ENCODE data around the gene SHKBP1. TPM values are rescaled to one million over a fixed set of nuclear protein-coding genes. Genes with fewer than 3 reads are reported as not detected.

Gene SHKBP1, protein sequence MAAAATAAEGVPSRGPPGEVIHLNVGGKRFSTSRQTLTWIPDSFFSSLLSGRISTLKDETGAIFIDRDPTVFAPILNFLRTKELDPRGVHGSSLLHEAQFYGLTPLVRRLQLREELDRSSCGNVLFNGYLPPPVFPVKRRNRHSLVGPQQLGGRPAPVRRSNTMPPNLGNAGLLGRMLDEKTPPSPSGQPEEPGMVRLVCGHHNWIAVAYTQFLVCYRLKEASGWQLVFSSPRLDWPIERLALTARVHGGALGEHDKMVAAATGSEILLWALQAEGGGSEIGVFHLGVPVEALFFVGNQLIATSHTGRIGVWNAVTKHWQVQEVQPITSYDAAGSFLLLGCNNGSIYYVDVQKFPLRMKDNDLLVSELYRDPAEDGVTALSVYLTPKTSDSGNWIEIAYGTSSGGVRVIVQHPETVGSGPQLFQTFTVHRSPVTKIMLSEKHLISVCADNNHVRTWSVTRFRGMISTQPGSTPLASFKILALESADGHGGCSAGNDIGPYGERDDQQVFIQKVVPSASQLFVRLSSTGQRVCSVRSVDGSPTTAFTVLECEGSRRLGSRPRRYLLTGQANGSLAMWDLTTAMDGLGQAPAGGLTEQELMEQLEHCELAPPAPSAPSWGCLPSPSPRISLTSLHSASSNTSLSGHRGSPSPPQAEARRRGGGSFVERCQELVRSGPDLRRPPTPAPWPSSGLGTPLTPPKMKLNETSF
- polyA plus RNA-seq (2013, experiment 1 of 2), result 52.1 TPM
- 49.6 TPM for polyA plus RNA-seq (2013, experiment 2 of 2)

DNA sequence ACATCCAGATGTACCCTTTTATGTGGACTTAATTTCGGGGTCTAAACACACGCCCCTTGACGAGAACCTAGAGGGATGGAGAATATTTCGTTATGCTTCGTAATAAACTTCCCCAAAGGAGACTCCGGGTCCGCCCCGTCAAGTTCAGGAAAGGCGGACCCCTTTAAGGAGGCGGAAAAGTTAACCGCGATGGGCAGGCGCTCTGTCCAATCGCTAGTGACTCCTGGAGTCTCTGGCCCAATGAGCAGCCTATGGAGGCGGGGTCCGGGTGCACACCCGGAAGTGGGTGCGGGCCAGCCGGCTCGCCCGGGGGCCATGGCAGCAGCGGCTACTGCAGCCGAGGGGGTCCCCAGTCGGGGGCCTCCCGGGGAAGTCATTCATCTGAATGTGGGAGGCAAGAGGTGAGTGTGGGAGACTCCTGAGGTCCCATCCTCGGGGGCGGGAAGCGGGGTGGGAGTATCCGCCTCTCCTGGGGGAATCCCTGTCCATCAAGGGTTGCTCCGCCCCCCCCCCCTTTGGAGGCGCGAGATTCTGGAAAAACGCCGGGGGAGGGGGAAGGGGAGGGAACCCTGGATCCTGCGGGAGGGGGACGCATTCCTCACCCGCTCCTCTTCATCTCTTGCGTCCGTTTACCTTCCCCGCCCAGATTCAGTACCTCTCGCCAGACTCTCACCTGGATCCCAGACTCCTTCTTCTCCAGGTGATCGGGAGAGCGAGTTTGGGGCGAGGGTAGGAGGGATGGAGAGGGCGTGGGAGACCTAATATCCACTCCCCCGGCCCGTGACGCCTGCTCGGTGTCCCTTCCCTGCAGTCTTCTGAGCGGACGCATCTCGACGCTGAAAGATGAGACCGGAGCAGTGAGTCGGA is at the start of gene SHKBP1:
SHKBP1 (plus strand) TSS at position 289 of the 867 bp plus-strand sequence; CDS start at position 316, 27 bp downstream.
- peak within 1 kb of the TSS; percentile 32 for H3K27ac ChIP-seq (ENCODE audit: low read depth, low read length)
- H2BK120ac ChIP-seq (ENCODE audit: low read depth, low read length), result peak within 1 kb of the TSS; percentile 51
- no peak within 1 kb of the TSS for H3K23ac ChIP-seq (ENCODE audit: low read length)
- H3K56ac ChIP-seq (ENCODE audit: low read length), result peak within 1 kb of the TSS; percentile 92
- H3K4me2 ChIP-seq (ENCODE audit: low read length), result peak within 1 kb of the TSS; percentile 70
- H2AK5ac ChIP-seq (ENCODE audit: low read length), result no peak within 1 kb of the TSS
- peaks cover 4% of the 10 kb centered on the region for H3K4me1 ChIP-seq (ENCODE audit: control insufficient read depth, low read depth, low read length)
- peak within 1 kb of the TSS; percentile 93 for H3K18ac ChIP-seq (ENCODE audit: low read length)
- H3K4ac ChIP-seq (ENCODE audit: low read depth, low read length), result no peak within 1 kb of the TSS
- no CpG with 5 or more reads among the region's 55 CpGs for WGBS (ENCODE audit: extremely low coverage, insufficient coverage, low lambda C conversion rate)
- H2BK15ac ChIP-seq (replicated peaks; ENCODE audit: low read depth), result no peak within 1 kb of the TSS
- no peak within 1 kb of the TSS for H2BK5ac ChIP-seq (ENCODE audit: low read length)
- H4K8ac ChIP-seq (ENCODE audit: low read depth, low read length), result peak within 1 kb of the TSS; percentile 7
- peak; percentile 97 for DNase-seq
- H4K5ac ChIP-seq (ENCODE audit: low read length), result no peak within 1 kb of the TSS
- no peaks in the 10 kb centered on the region for H3K79me1 ChIP-seq (ENCODE audit: low read length)
- H3K36me3 ChIP-seq (ENCODE audit: control insufficient read depth, insufficient read depth, low read length), result no peaks in the 10 kb centered on the region
- no peaks in the 10 kb centered on the region for H3K79me2 ChIP-seq (ENCODE audit: control insufficient read depth, insufficient read depth, low read length)
- H3K4me3 ChIP-seq (ENCODE audit: low read length), result peak within 1 kb of the TSS; percentile 67
- peak within 1 kb of the TSS; percentile 78 for H3K9ac ChIP-seq (ENCODE audit: low read length)
- no peaks in the 10 kb centered on the region for H3K27me3 ChIP-seq (ENCODE audit: insufficient read depth, low read length, poor library complexity)

DNA sequence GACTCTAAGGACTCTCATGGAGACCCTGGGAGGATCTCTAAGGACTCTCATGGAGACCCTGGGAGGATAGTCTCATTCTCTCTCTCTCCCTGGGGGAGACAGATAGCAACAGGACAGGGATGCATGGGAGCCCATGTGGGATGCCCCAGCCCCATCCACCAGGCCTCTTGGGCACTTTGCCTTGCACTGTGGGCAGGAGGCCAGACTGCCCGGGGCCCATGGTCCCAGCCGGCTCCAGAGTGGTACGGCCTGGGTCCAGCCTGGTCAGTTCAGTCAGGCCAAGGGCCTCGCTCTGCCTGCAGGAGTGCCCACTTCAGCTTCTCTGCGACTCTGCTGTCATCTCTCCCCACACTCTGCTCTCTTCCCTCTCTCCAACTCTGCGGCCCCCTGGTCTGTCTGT is 48.6 kb upstream of the SHKBP1 start:
- Histone ChIP-seq H3K56ac (ENCODE audit: low read length) (no peak overlapping the region), H3K79me1 (ENCODE audit: low read length) (no peaks in the 10 kb centered on the region), H3K4me2 (ENCODE audit: low read length) (no peak overlapping the region), H3K36me3 (ENCODE audit: control insufficient read depth, insufficient read depth, low read length) (no peaks in the 10 kb centered on the region), H2BK15ac (replicated peaks; ENCODE audit: low read depth) (no peak overlapping the region), H3K27me3 (ENCODE audit: insufficient read depth, low read length, poor library complexity) (no peaks in the 10 kb centered on the region), H2BK120ac (ENCODE audit: low read depth, low read length) (no peak overlapping the region), H3K79me2 (ENCODE audit: control insufficient read depth, insufficient read depth, low read length) (no peaks in the 10 kb centered on the region), H2BK5ac (ENCODE audit: low read length) (no peak overlapping the region), H4K8ac (ENCODE audit: low read depth, low read length) (no peak overlapping the region), H3K9ac (ENCODE audit: low read length) (no peak overlapping the region), H2AK5ac (ENCODE audit: low read length) (no peak overlapping the region), H3K23ac (ENCODE audit: low read length) (no peak overlapping the region), H3K4ac (ENCODE audit: low read depth, low read length) (no peak overlapping the region), H3K4me3 (ENCODE audit: low read length) (no peak overlapping the region), H3K18ac (ENCODE audit: low read length) (no peak overlapping the region), H3K4me1 (ENCODE audit: control insufficient read depth, low read depth, low read length) (peaks cover 2% of the 10 kb centered on the region), H4K5ac (ENCODE audit: low read length) (no peak overlapping the region), H3K27ac (ENCODE audit: low read depth, low read length) (no peak overlapping the region)
- no peak for DNase-seq
- no CpG with 5 or more reads among the region's 6 CpGs for WGBS (ENCODE audit: extremely low coverage, insufficient coverage, low lambda C conversion rate)

DNA sequence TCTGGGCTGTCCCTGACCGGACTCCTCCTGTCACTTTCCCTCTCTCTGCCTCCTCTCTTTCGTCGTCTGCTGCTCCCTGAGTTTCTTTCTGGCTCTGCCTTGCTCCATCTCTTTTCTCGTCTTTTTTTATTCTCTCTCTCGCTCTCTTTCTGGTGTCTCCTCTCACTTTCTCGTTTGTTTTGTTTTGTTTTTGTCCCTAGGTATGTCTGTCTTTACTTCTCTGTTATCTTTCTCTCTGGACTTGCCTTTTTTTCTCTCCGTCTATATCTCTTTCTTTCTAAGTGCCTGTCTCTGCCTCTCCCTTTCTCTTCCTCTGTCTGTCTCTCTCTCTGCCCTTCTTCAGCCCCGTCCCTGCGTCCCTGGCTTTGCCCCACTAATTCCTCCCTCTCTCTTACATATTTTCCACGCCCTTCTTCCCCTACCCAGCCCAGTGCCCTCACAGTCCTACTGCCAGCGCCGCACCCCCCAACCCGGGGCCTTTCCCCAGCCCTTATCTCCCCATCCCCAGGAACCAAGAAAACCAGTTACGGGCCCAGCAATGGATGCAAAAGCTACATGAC is 48.1 kb upstream of the SHKBP1 start:
- no CpG with 5 or more reads among the region's 14 CpGs for WGBS (ENCODE audit: extremely low coverage, insufficient coverage, low lambda C conversion rate)
- H3K79me2 ChIP-seq (ENCODE audit: control insufficient read depth, insufficient read depth, low read length), result no peaks in the 10 kb centered on the region
- no peak overlapping the region for H2BK5ac ChIP-seq (ENCODE audit: low read length)
- H3K27ac ChIP-seq (ENCODE audit: low read depth, low read length), result no peak overlapping the region
- H2BK120ac ChIP-seq (ENCODE audit: low read depth, low read length), result no peak overlapping the region
- H3K23ac ChIP-seq (ENCODE audit: low read length), result no peak overlapping the region
- no peak overlapping the region for H3K9ac ChIP-seq (ENCODE audit: low read length)
- no peak overlapping the region for H4K5ac ChIP-seq (ENCODE audit: low read length)
- H3K79me1 ChIP-seq (ENCODE audit: low read length), result no peaks in the 10 kb centered on the region
- no peak for DNase-seq
- no peak overlapping the region for H3K4ac ChIP-seq (ENCODE audit: low read depth, low read length)
- H3K18ac ChIP-seq (ENCODE audit: low read length), result no peak overlapping the region
- H3K4me3 ChIP-seq (ENCODE audit: low read length), result no peak overlapping the region
- H2AK5ac ChIP-seq (ENCODE audit: low read length), result no peak overlapping the region
- H3K36me3 ChIP-seq (ENCODE audit: control insufficient read depth, insufficient read depth, low read length), result no peaks in the 10 kb centered on the region
- H3K4me1 ChIP-seq (ENCODE audit: control insufficient read depth, low read depth, low read length), result peaks cover 2% of the 10 kb centered on the region
- H2BK15ac ChIP-seq (replicated peaks; ENCODE audit: low read depth), result no peak overlapping the region
- H3K56ac ChIP-seq (ENCODE audit: low read length), result peak overlapping the region; percentile 30
- H4K8ac ChIP-seq (ENCODE audit: low read depth, low read length), result no peak overlapping the region
- H3K27me3 ChIP-seq (ENCODE audit: insufficient read depth, low read length, poor library complexity), result no peaks in the 10 kb centered on the region
- H3K4me2 ChIP-seq (ENCODE audit: low read length), result no peak overlapping the region

DNA sequence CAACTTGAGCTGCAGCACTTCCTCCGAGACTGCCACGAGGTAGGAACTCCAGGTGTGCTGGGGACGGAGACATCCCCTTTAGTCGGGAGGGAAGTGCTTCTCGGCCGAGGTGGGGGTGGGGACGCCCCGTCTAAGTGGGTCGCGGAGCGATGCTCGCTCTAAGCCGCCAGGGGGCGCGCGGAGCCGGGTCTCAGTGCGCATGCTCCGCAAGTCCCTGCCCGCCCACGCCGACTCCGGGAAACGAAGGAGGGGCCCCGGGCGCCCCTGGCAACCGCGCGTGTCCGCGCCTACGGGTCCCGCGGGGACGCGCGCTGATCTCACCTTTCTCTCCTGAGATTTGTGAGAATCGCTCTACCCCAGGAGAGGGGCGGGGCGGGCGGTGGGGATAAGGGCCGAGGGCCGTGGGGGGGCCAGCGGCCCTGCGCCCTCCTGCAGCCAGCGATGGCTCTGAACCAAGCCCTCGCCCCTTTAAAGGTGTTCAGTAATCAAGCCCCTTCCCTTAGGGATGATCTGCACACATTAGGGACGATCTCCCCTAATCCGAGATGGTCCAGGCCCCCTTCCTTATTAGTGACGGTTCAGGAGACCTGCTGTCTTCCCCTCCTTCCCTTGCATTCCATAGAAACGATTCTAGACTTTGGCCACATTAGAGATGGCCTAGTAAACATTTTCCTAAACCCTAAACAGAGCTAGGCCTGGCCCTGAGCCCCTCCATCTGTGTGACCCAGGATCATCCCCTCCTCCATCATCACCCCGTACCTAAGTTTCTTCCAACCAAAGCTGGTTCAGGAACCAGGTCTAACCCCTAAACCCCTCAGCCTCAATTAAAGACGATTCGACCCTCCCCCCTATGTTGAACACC is 47.3 kb upstream of the SHKBP1 start:
- peaks cover 2% of the 10 kb centered on the region for H3K4me1 ChIP-seq (ENCODE audit: control insufficient read depth, low read depth, low read length)
- H3K23ac ChIP-seq (ENCODE audit: low read length), result no peak overlapping the region
- no peaks in the 10 kb centered on the region for H3K79me2 ChIP-seq (ENCODE audit: control insufficient read depth, insufficient read depth, low read length)
- H3K36me3 ChIP-seq (ENCODE audit: control insufficient read depth, insufficient read depth, low read length), result no peaks in the 10 kb centered on the region
- no peaks in the 10 kb centered on the region for H3K27me3 ChIP-seq (ENCODE audit: insufficient read depth, low read length, poor library complexity)
- WGBS (ENCODE audit: extremely low coverage, insufficient coverage, low lambda C conversion rate), result no CpG with 5 or more reads among the region's 54 CpGs
- peak overlapping the region; percentile 36 for H3K56ac ChIP-seq (ENCODE audit: low read length)
- no peak overlapping the region for H3K4me3 ChIP-seq (ENCODE audit: low read length)
- no peak overlapping the region for H3K27ac ChIP-seq (ENCODE audit: low read depth, low read length)
- no peak overlapping the region for H3K4ac ChIP-seq (ENCODE audit: low read depth, low read length)
- no peak overlapping the region for H2BK5ac ChIP-seq (ENCODE audit: low read length)
- H4K5ac ChIP-seq (ENCODE audit: low read length), result no peak overlapping the region
- peak overlapping the region; percentile 33 for H3K9ac ChIP-seq (ENCODE audit: low read length)
- H3K79me1 ChIP-seq (ENCODE audit: low read length), result no peaks in the 10 kb centered on the region
- H4K8ac ChIP-seq (ENCODE audit: low read depth, low read length), result no peak overlapping the region
- peak; percentile 95 for DNase-seq
- no peak overlapping the region for H3K18ac ChIP-seq (ENCODE audit: low read length)
- H2BK120ac ChIP-seq (ENCODE audit: low read depth, low read length), result no peak overlapping the region
- no peak overlapping the region for H2AK5ac ChIP-seq (ENCODE audit: low read length)
- peak overlapping the region; percentile 43 for H3K4me2 ChIP-seq (ENCODE audit: low read length)
- no peak overlapping the region for H2BK15ac ChIP-seq (replicated peaks; ENCODE audit: low read depth)

All from mesendoderm (in vitro differentiated cells).